ES-I3 (cell line): ENCODE results near the gene MYH7.
"Not testable (repeated sequence)": the region's sequence is repeated elsewhere in the genome, so short reads cannot be mapped to it uniquely, and the experiment has no call there.

ENCODE experiments used
- H3K36me3 ChIP-seq: 2 replicates; pipeline ENCODE4 v1.6.1; 2013; ENCODE audit warnings: mild to moderate bottlenecking, low read length, control low read depth, moderate library complexity; ENCODE audit not compliant: insufficient read depth
- H3K4me1 ChIP-seq: 2 replicates; pipeline ENCODE4 v1.6.1; 2013; ENCODE audit warnings: mild to moderate bottlenecking, control low read depth, low read length; ENCODE audit not compliant: insufficient read depth
- H3K9ac ChIP-seq: 2 replicates; pipeline ENCODE4 v1.6.1; 2013; ENCODE audit warnings: low read depth, mild to moderate bottlenecking, low read length, moderate library complexity
- H3K9me3 ChIP-seq: 2 replicates; pipeline ENCODE4 v1.6.1; 2013; ENCODE audit warnings: mild to moderate bottlenecking, low read length, moderate library complexity; ENCODE audit not compliant: control insufficient read depth, insufficient read depth

MYH7 gene

GRCh38 chr14:23401291-23401690 lies 34.2 kb downstream of the MYH7 start:
- H3K9me3 ChIP-seq: no peaks in the 10 kb centered on the region
- no peak overlapping the region for H3K9ac ChIP-seq
- no peaks in the 10 kb centered on the region for H3K36me3 ChIP-seq
- no peaks in the 10 kb centered on the region; the same call in 1 of the 2 replicates for H3K4me1 ChIP-seq

- H3K36me3 ChIP-seq, H3K9ac ChIP-seq, H3K9me3 ChIP-seq, H3K4me1 ChIP-seq: not testable (repeated sequence)
Observed at GRCh38 chr14:23400496-23401149, 34.8 kb downstream of the MYH7 start.

GRCh38 chr14:23399591-23399990 lies 35.9 kb downstream of the MYH7 start:
- Histone ChIP-seq H3K9ac (no peak overlapping the region), H3K36me3 (no peaks in the 10 kb centered on the region), H3K4me1 (no peaks in the 10 kb centered on the region; the same call in 1 of the 2 replicates), H3K9me3 (no peaks in the 10 kb centered on the region)

- Histone ChIP-seq H3K36me3 (no peaks in the 10 kb centered on the region), H3K4me1 (no peaks in the 10 kb centered on the region; the same call in 1 of the 2 replicates), H3K9ac (no peak overlapping the region), H3K9me3 (no peaks in the 10 kb centered on the region)
Observed at GRCh38 chr14:23399136-23399535, 36.3 kb downstream of the MYH7 start.

- no peaks in the 10 kb centered on the region for H3K9me3 ChIP-seq
- H3K36me3 ChIP-seq: no peaks in the 10 kb centered on the region
- no peak overlapping the region for H3K9ac ChIP-seq
- H3K4me1 ChIP-seq: no peaks in the 10 kb centered on the region; the same call in 1 of the 2 replicates
Observed at GRCh38 chr14:23398348-23398747, 37.1 kb downstream of the MYH7 start.

- Histone ChIP-seq H3K9me3 (no peaks in the 10 kb centered on the region), H3K4me1 (no peaks in the 10 kb centered on the region), H3K9ac (no peak overlapping the region), H3K36me3 (no peaks in the 10 kb centered on the region)
Observed at GRCh38 chr14:23396781-23397407, 38.6 kb downstream of the MYH7 start.

GRCh38 chr14:23396126-23396525 lies 39.3 kb downstream of the MYH7 start:
- H3K36me3 ChIP-seq: no peaks in the 10 kb centered on the region
- no peaks in the 10 kb centered on the region for H3K4me1 ChIP-seq
- H3K9me3 ChIP-seq: no peaks in the 10 kb centered on the region
- no peak overlapping the region for H3K9ac ChIP-seq

GRCh38 chr14:23392613-23393012 lies 42.8 kb downstream of the MYH7 start:
- Histone ChIP-seq H3K36me3 (no peaks in the 10 kb centered on the region), H3K9ac (no peak overlapping the region), H3K9me3 (no peaks in the 10 kb centered on the region), H3K4me1 (no peaks in the 10 kb centered on the region)

GRCh38 chr14:23389871-23390270 lies 45.6 kb downstream of the MYH7 start:
- not testable (repeated sequence) for H3K36me3 ChIP-seq, H3K9me3 ChIP-seq, H3K4me1 ChIP-seq, H3K9ac ChIP-seq

GRCh38 chr14:23389396-23389795 lies 46.1 kb downstream of the MYH7 start:
- Histone ChIP-seq H3K4me1 (no peaks in the 10 kb centered on the region), H3K9me3 (no peaks in the 10 kb centered on the region), H3K36me3 (no peaks in the 10 kb centered on the region), H3K9ac (no peak overlapping the region)

GRCh38 chr14:23388996-23389395 lies 46.5 kb downstream of the MYH7 start:
- Histone ChIP-seq H3K4me1 (no peaks in the 10 kb centered on the region), H3K9me3 (no peaks in the 10 kb centered on the region), H3K9ac (no peak overlapping the region), H3K36me3 (no peaks in the 10 kb centered on the region)

GRCh38 chr14:23387916-23388882 lies 47.3 kb downstream of the MYH7 start:
- no peak overlapping the region for H3K9ac ChIP-seq
- H3K9me3 ChIP-seq: no peaks in the 10 kb centered on the region
- H3K36me3 ChIP-seq: no peaks in the 10 kb centered on the region
- no peaks in the 10 kb centered on the region for H3K4me1 ChIP-seq

GRCh38 chr14:23386999-23387398 lies 48.5 kb downstream of the MYH7 start:
- no peaks in the 10 kb centered on the region for H3K9me3 ChIP-seq
- no peaks in the 10 kb centered on the region for H3K4me1 ChIP-seq
- no peak overlapping the region for H3K9ac ChIP-seq
- H3K36me3 ChIP-seq: no peaks in the 10 kb centered on the region

- not testable (repeated sequence) for H3K9ac ChIP-seq, H3K4me1 ChIP-seq, H3K36me3 ChIP-seq, H3K9me3 ChIP-seq
Observed at GRCh38 chr14:23386266-23386657, 49.2 kb downstream of the MYH7 start.
